H1 (cell line): ENCODE data around the gene IRF4.

Source experiments
- ATF2 ChIP-seq: IDR thresholded peaks from 2 replicates; pipeline ENCODE4 v1.6.1; 2012; ENCODE audit warnings: low read length, inconsistent platforms
- EP300 ChIP-seq, 2 experiments: IDR thresholded peaks; 1 replicate in 1 of 2; 2 replicates in 1 of 2; pipeline ENCODE4 v1.6.1; 2011 to 2012; ENCODE audit warnings: low read depth in 2 of 2, low read length in 2 of 2, mild to moderate bottlenecking in 2 of 2, borderline replicate concordance in 1 of 2, inconsistent platforms in 1 of 2, moderate library complexity in 1 of 2
- EZH2 ChIP-seq: fragments of 200-600 bp; sonication (generic); IDR thresholded peaks from 2 replicates; pipeline ENCODE4 v1.7.1; 2012; ENCODE audit warnings: low read depth, mild to moderate bottlenecking, moderate library complexity, low read length, inconsistent platforms; ENCODE audit not compliant: severe bottlenecking
- KDM1A ChIP-seq: fragments of 200-600, 300-600 bp; sonication (generic); IDR thresholded peaks from 2 replicates; pipeline ENCODE4 v1.7.1; 2016; ENCODE audit warnings: mild to moderate bottlenecking, low read length, borderline replicate concordance
- MAX ChIP-seq: IDR thresholded peaks from 2 replicates; pipeline ENCODE4 v1.6.1; 2012; ENCODE audit warnings: inconsistent platforms
- POLR2A ChIP-seq, 2 experiments: IDR thresholded peaks; 1 replicate in 1 of 2; 2 replicates in 1 of 2; pipeline ENCODE4 v1.6.1; 2011; ENCODE audit warnings: low read depth in 2 of 2, low read length in 2 of 2, mild to moderate bottlenecking in 2 of 2; ENCODE audit errors: control extremely low read depth in 1 of 2
- RAD21 ChIP-seq, 2 experiments: IDR thresholded peaks in 1 of 2; conservative IDR thresholded peaks in 1 of 2; 2 replicates each; pipeline ENCODE4 v1.6.1; 2011; ENCODE audit warnings: low read depth in 2 of 2, low read length in 2 of 2, improper control_type of control experiment in 1 of 2, inconsistent platforms in 1 of 2, mild to moderate bottlenecking in 1 of 2, moderate library complexity in 1 of 2
- TEAD4 ChIP-seq: IDR thresholded peaks from 2 replicates; pipeline ENCODE4 v1.6.1; 2012; ENCODE audit warnings: low read depth, low read length, inconsistent platforms, mixed read lengths
- TF ChIP-seq, protein P1 (sequence below), 3 experiments: IDR thresholded peaks; 1 replicate in 2 of 3; 2 replicates in 1 of 3; pipeline versions ENCODE4 v1.5.1 to v1.6.1; 2011; ENCODE audit warnings: low read length in 3 of 3, mild to moderate bottlenecking in 3 of 3, inconsistent platforms in 2 of 3, low read depth in 1 of 3, moderate library complexity in 1 of 3; ENCODE audit not compliant: insufficient read depth in 1 of 3; ENCODE audit errors: control extremely low read depth in 1 of 3

DNA sequence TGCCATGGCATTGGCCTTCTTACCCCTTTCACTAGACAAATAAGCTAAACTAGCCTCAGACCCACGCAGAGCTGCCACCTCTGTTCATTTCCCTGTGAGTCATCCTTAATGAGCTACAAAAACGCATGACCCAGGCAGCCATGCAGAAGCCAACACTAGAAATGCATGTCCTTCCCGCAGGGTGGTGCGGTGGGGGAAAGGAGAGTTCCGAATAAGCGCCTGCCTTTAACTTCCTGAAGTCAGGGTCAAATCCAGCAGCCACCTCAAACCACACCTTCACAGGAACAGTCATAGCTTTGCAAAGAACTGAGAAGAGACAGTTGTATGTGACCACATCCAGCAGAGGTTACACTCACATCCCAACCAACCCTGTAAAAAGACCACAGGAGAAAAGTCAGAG, 40.4 kb downstream of the IRF4 start:
- TF ChIP-seq KDM1A (no peak), EZH2 (no peak), POLR2A (IDR thresholded peaks at IDR 0.05; ENCODE audit: control extremely low read depth in 1 of 2, low read depth in 2 of 2, low read length in 2 of 2) (no peak), ATF2 (no peak), EP300 (IDR thresholded peaks at IDR 0.05; ENCODE audit: borderline replicate concordance in 1 of 2, low read depth in 2 of 2, low read length in 2 of 2) (no peak), MAX (no peak), TEAD4 (no peak), RAD21 (IDR thresholded peaks at IDR 0.05 in 1 of 2, conservative IDR thresholded peaks at IDR 0.05 in 1 of 2; ENCODE audit: low read depth in 2 of 2, low read length in 2 of 2) (no peak)
- TF ChIP-seq, protein P1, sequence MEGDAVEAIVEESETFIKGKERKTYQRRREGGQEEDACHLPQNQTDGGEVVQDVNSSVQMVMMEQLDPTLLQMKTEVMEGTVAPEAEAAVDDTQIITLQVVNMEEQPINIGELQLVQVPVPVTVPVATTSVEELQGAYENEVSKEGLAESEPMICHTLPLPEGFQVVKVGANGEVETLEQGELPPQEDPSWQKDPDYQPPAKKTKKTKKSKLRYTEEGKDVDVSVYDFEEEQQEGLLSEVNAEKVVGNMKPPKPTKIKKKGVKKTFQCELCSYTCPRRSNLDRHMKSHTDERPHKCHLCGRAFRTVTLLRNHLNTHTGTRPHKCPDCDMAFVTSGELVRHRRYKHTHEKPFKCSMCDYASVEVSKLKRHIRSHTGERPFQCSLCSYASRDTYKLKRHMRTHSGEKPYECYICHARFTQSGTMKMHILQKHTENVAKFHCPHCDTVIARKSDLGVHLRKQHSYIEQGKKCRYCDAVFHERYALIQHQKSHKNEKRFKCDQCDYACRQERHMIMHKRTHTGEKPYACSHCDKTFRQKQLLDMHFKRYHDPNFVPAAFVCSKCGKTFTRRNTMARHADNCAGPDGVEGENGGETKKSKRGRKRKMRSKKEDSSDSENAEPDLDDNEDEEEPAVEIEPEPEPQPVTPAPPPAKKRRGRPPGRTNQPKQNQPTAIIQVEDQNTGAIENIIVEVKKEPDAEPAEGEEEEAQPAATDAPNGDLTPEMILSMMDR (IDR thresholded peaks at IDR 0.05; ENCODE audit: control extremely low read depth in 1 of 3, insufficient read depth in 1 of 3, low read depth in 1 of 3, low read length in 3 of 3): no peak
